OCI-M2 (cell line): Measurements from ENCODE around the gene SND1.

Source experiments
- DNase-seq: peaks from one replicate; lab custom pipeline; 2025; ENCODE audit not compliant: unreplicated experiment; lab: John Stamatoyannopoulos, UW

SND1 gene

DNA sequence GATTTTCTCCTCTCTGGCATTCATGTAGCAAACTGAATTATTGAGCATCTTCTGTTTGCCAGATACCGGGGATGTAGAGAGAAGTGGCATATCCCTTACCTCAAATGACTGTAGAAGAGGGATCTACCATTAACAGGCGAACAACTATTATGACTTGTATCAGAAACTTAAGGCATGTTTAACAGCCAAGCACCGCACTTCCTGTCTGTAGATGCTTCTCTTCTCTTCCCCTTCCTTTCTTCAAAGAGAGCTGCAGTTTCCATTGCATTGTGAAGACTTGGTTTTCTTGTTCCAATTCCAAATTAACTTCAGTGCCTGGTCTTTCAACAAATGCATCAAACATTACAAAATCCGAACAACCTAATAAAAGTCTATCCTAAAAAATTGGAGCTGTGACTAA, 330.0 kb downstream of the SND1 start:
- DNase-seq = no peak

DNA sequence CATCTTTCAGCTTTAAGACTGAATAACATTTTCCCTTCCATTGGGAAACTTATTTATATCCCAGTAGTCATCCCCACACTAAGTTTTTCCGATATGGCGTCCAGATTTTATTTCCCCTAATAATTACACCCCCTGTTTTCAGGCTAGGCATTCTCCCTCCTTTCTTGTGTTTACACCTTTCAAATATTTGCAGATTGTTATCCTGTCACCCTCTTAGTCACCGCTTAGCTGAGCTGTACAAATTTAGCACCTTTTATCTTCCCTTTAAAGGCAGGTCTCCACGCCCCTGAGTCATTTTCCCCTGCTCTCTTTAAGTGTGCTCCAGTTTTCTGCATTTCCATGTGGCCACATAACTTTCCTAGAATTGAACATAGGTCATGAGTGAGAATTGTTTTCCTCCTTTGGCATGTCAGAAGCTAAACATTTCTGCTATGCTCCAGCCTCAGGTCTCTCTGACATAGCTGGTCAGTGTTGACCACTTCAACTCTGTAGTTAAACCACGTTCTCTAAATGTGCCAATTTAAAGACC, 331.9 kb downstream of the SND1 start:
- DNase-seq = no peak

GRCh38 chr7:127986581-127987521, 334.9 kb downstream of the SND1 start:
- no peak for DNase-seq

DNA sequence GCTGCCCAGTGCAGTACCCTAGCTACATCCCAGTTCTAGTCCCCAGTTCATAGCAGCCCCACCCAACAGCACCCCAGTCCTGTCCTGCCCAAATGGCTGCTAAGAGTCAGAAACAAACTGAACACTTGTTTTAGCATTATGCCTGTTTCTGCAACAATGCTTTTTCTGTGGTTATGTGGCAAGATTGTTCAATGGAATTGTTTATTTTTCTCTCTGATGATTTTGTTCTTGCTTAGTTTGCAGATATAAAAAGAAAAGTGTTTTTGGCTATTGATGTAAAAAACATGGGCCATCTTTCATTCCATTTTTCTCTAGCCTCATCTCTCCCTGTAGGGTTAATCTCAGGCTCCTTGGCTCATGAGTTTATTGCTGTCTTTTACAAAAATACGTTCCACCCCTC, 336.8 kb downstream of the SND1 start:
- no peak for DNase-seq

GRCh38 chr7:127993317-127993716, 341.3 kb downstream of the SND1 start:
- DNase-seq = no peak

DNA sequence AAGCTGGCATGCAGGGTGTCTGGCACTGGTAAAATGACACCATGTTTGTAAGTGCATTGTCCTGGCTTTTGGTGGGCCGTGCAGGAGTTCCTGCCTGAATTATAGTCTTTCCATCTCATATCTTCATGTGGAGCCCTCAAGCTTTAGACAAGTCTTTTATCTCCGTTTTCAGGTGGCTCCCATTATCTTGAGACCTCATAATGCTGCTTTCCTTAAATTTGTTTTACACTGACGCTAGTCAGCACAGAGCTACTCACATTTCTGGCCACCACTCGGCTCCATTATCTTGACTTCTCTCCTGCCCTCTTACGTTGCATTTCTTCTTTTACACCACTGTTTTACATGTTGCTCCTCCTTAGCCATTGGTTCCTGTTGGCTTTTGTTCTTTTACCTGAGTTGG, 342.0 kb downstream of the SND1 start:
- no peak for DNase-seq

GRCh38 chr7:127995156-127995880, 343.3 kb downstream of the SND1 start:
- no peak for DNase-seq

DNA sequence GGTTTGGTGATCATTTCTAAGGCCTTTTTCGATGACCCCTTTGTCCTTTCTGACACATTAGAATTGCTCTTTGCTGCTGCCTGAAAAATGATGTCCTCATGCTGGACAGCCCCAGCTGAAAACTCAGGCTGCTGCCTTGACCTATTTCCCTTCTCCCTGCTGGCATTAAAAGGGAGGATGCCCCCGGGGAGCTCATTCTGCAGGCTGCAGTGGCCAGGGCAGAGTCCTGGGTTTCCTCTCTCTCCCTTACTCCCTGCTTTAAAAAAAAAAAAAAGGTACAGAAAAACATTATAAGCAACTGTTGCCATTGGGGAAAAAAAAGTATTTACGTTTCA, 343.9 kb downstream of the SND1 start:
- DNase-seq = no peak

DNA sequence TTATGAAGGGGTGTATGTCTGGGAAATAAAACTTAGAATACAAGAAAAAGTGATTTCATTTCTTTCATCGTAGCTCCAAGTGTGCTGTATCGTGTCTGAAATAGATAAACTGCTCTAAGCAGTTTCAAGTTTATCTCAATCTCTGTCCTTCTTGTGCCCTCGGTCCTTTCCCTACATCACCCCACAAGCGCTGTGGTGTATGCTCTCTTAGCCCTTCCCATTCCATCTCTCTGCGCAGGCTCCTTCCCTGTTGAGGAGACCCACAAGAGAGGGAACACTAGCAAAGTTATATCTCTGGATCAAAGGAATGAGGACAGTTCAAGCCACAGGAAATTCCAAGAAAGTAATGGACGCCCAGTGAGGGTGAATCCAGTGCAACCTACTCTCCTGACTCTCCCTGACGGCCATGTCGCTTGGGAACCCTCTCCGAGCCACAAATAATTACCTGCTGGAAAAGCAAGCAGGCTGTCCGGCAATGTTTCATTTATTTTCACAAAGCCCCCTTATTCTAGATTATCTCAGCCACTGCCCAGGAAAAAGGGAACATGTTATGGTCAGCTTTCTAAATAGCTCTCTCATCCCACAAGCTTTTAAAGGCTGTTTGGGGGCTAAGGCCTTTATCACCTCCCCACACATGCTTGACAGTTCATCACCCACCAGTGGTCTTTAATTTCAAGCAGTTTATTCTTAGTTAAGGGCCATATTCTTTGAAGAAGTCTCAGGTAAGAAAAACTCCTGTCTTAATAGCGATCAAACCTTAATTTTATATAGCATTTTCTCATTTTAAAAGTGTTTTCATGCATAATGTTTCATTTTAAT, 344.5 kb downstream of the SND1 start:
- no peak for DNase-seq

GRCh38 chr7:127997226-127997922, 345.4 kb downstream of the SND1 start:
- DNase-seq = no peak

DNA sequence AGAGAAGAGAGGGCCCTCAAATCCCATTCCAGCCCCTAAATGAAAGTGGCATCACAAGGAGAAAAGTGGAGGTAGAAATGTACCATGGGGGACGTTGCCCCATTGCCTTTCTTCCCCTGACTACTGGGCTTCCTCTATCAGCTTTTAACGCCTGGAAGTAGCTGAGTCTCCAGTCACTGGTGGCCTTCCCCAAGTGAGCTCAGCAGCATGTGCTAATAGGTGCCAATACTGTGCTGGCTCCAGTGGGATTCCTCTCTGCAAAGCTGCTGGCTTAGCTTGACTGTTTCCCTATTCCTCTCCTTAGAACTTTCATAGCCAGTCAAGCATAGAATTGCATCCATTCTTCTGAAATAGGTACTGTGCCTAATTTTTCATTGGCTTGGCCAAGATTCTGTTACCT, 346.7 kb downstream of the SND1 start:
- DNase-seq = no peak

DNA sequence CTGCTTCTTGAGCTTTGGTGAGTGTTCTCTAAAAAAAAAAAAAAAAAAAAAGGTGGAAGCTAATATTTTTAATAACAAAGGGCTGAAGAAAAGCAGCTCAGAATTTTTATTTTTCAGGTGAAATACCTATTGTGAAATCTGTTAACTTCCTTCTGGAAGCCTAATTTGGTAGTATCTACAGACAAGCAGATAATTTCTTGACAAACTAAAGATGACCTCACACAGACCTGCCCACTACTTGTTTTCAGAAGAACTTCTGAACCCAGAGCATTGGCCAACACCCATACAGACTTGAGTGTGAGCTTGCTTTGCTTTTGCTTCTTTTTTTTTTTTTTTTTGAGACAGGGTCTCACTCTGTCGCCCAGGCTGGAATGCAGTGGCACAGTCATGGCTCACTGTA, 348.1 kb downstream of the SND1 start:
- no peak for DNase-seq

GRCh38 chr7:128000854-128001265, 348.9 kb downstream of the SND1 start:
- DNase-seq = no peak

DNA sequence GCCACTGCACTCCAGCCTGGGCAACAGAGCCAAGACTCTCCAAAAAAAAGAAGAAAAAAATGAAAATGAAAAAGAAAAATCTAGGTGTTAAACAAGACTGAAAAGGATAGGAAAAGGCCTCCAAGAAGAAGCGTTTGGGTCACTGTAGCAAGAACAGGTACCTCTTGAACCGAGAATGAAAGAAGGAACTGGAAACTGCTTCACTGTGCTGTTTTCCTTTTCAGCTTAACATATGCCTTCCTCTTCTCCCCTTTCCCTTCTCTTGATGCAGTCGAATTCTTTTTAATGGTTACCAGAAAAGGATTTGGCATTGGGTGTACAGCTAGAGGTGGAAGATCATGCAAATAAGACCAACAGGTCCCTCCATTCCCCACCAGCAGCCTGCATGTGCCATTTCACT, 351.2 kb downstream of the SND1 start:
- no peak for DNase-seq

DNA sequence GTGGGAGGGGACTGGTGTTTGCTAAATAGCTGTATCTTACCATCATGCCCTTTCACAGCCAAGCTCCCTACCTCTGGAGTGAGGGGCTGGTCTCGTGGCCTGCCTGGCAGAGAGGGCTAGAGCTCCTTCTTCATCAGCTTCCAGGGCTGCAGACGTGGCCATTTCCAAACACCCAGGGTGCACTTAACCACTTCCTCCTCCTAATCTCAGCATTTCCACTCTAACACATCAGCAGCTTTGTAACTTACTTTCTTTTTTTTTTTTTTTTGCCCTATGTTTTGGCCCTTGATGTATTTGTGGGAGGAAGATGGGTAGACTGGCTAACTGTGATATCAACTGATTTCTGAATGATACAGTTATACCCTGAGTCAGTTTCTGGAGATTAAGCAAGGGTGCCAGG, 351.8 kb downstream of the SND1 start:
- no peak for DNase-seq

GRCh38 chr7:128004623-128005022, 352.6 kb downstream of the SND1 start:
- DNase-seq = no peak

DNA sequence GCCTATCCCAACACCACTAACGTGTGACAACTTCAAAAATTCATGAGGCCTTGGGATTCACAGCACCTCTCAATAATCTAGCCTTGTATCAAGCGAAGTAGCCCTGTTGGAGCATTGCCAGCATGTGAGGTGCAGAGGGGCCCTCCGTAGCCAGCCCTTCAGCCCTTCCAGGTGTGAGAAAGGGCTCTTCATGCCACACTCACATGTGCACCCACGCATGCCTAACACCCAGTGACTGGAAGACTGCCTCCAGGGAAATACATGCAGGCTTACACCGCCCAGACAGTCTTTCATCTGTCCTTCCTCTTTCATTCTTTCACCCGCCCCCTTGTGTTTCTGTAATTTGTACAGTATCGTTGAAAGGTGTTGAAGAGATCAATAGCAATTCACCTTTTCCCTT, 353.1 kb downstream of the SND1 start:
- DNase-seq = no peak

- no peak for DNase-seq
Measured at GRCh38 chr7:128005759-128006159, 353.8 kb downstream of the SND1 start.

GRCh38 chr7:128006550-128007302, 354.7 kb downstream of the SND1 start:
- DNase-seq = no peak

DNA sequence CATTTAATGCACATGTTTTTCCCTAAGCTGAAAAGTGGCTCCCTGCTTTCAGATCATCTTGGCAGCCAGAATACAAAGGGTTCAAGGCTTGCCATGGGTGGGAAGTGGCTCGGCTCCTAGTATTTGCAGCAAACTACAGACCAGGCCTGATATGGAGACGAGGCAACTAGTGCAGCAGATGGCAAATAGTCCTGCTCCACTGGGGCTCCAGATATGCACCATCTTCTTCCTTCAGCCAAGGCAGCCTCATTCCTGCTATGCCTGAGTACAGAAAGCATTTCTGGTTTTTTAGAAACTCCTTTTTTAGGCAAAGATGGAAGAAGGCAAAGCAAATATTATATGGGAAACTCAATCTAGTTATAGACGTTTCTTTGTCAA, 355.3 kb downstream of the SND1 start:
- DNase-seq = no peak
